Tibial nerve (tissue), 3 donors: ENCODE measurements around the gene TSEN15.

Experiments used
- POLR2A ChIP-seq, 2 donors: fragments of 450-650 bp; IDR thresholded peaks; one replicate each; pipeline ENCODE4 v1.6.1; 2017; ENCODE audit warnings: antibody characterized with exemption in 2 of 2, mild to moderate bottlenecking in 2 of 2, moderate library complexity in 2 of 2
- TF ChIP-seq, protein P1 (sequence below), 5 experiments: fragments of 200-600 bp in 3 of 5; fragments of 450-650 bp in 2 of 5; sonication (generic) in 3 of 5; IDR thresholded peaks; one replicate each; pipeline ENCODE4 v1.5.1; 2016 to 2019; ENCODE audit warnings: antibody characterized with exemption in 5 of 5, mild to moderate bottlenecking in 3 of 5, moderate library complexity in 2 of 5

DNA sequence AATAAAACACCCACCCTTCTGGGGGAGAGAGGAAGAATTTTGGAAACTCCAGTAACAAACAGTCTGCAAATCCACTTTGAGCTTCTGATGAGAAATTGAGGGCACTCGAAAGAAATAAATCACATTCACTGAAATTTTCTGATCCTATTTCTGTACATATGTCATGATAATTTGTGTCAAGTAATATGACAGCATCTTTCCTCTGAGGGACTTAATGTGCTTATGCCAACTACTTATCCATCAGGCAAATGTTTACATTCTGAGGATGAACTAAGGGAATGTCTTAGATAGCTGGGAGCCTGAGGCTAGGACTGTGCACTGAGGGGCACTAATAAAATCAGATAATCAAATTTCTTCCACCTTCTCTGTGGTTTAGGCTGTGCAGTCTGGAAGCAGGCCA is 44.5 kb downstream of the TSEN15 start:
- TF ChIP-seq, protein P1, sequence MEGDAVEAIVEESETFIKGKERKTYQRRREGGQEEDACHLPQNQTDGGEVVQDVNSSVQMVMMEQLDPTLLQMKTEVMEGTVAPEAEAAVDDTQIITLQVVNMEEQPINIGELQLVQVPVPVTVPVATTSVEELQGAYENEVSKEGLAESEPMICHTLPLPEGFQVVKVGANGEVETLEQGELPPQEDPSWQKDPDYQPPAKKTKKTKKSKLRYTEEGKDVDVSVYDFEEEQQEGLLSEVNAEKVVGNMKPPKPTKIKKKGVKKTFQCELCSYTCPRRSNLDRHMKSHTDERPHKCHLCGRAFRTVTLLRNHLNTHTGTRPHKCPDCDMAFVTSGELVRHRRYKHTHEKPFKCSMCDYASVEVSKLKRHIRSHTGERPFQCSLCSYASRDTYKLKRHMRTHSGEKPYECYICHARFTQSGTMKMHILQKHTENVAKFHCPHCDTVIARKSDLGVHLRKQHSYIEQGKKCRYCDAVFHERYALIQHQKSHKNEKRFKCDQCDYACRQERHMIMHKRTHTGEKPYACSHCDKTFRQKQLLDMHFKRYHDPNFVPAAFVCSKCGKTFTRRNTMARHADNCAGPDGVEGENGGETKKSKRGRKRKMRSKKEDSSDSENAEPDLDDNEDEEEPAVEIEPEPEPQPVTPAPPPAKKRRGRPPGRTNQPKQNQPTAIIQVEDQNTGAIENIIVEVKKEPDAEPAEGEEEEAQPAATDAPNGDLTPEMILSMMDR (IDR thresholded peaks at IDR 0.05) = no peak
- TF ChIP-seq POLR2A (IDR thresholded peaks at IDR 0.05) = no peak
